GM12873 (cell line): ENCODE results near the gene PDZRN3.

Source experiments
- TF ChIP-seq, protein P1 (sequence below): IDR thresholded peaks from 2 replicates; pipeline ENCODE4 v1.5.1; 2012; ENCODE audit warnings: low read depth, mild to moderate bottlenecking, moderate library complexity, low read length, control low read depth; ENCODE audit not compliant: insufficient read depth; ENCODE audit errors: missing control alignments

The PDZRN3 gene

DNA sequence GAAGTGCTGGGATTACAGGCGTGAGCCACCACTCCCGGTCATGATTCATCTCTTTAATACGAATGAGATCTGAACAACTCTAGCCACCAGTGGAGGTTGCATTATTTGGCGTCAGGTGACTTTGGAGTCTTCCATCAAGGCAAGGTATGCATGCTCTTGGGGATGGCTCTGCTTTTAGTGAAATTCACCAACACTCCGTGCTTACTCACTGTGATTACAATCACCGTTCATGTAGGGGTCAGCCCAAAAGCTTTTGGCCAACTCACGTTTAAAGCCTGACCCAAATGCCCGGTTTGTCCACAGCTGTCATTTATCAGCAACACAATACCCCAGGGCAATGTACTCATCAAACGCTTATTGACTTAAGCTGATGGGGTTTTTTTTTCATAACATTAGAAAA lies 155.4 kb downstream of the PDZRN3 start:
- TF ChIP-seq, protein P1, sequence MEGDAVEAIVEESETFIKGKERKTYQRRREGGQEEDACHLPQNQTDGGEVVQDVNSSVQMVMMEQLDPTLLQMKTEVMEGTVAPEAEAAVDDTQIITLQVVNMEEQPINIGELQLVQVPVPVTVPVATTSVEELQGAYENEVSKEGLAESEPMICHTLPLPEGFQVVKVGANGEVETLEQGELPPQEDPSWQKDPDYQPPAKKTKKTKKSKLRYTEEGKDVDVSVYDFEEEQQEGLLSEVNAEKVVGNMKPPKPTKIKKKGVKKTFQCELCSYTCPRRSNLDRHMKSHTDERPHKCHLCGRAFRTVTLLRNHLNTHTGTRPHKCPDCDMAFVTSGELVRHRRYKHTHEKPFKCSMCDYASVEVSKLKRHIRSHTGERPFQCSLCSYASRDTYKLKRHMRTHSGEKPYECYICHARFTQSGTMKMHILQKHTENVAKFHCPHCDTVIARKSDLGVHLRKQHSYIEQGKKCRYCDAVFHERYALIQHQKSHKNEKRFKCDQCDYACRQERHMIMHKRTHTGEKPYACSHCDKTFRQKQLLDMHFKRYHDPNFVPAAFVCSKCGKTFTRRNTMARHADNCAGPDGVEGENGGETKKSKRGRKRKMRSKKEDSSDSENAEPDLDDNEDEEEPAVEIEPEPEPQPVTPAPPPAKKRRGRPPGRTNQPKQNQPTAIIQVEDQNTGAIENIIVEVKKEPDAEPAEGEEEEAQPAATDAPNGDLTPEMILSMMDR, result no peak

DNA sequence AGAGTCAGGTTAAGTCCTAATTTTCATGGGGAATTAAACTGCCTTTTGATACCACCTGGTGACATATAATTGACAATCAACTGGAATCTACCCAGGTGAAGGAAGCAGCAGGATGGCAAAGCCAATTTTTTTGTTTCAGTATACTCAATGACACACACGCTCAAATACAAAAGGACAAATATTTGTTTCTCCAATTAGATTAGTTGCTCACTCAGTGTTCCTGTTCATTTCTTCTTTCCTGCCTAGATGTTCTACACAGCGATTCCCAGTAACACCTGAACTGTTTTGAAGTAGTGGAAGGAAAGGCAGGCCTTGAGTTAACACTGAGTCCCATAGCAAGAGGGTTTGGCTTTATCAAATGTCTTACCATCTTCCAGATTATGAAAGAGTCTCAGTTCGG lies 157.5 kb downstream of the PDZRN3 start:
- TF ChIP-seq, protein P1, result no peak

DNA sequence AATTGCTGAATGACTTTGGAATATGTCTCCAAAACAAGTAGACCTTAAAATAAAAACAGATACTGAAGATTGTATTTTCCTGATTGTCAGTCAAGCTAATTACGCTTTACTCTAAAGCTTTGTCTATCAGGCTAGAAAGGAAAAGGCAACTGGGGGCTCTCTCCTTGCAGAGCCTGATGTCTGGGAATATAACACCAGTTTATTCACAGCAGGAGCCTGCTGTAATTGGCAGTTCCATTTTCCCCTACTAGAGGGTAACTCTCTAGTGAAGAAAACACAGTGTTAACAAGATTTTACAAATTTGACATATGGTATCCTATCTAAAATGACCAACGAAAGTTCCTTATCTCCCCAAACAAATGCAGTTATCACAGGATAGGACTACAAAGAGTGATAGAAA lies 158.8 kb downstream of the PDZRN3 start:
- TF ChIP-seq, protein P1, result no peak

DNA sequence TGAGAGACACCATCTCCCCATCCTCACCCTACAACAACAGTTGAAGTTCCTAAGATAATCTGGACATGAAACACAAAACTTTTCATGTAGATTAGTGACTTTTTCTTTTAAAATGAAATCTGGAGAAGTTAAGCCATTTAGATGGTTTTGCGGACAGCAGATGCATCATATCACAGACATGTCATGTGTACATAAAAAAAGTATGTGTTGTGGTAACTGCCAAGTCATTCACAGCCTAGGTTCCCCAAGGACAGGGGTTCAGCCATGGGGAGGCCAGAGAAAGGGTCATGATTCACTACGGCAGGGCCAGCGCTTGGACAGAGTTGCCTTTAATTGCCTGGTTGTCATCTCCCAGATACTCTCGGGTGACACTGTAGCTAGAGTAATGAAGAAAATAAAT lies 163.2 kb downstream of the PDZRN3 start:
- TF ChIP-seq, protein P1, result no peak

DNA sequence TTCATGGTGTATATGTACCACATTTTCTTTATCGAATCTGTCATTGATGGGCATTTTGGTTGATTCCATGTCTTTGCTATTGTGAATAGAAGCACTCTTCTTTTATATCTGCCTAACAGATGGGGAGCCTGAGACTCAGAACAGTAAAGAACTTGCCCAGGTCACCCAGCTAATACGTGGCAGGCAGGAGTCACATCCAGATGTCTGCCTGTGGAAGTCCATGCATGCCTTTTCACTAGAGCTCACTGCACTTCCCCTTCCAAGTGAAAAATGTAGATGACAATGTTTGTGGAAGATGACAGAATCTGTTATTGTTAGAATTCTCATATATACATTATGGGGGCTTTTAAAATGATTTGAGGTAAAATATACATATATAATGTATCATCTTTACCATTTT lies 165.0 kb downstream of the PDZRN3 start:
- TF ChIP-seq, protein P1, result no peak

DNA sequence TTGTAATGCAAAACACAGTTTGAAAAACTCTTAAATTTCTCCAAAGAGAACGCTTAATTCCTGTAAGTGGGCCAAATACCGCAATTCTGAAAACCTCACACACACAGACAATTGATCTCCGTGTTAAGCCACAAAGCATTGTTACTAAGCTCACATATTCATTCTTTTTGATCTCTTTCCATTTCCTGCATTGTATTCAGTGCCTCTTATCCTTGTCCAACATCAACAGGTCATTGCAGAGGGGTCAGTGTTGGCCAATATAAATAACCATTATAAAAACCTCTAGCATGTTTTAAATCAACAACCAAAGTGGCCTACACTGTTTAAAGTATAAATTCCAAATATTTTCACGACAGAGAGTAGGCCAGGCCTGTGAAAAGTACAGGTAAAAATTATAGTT lies 171.1 kb downstream of the PDZRN3 start:
- TF ChIP-seq, protein P1, result no peak

DNA sequence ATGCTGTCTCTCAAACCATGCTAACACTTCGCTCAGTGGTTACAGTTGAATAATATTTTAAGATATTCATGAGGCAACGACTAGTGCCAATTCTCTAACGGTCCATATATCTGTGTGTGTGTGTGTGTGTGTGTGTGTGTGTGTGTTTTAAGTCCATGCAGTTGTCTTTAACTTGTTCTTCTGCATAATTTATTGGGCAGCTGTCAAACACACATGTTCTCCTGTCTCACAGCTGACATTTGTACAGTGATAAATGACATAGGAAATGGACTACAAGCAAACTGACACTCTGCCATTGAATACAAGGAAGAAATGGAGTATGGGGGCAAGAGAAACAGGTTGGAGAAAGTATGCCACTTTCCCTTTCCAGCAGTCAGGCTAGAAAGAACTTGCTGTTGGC lies 172.0 kb downstream of the PDZRN3 start:
- TF ChIP-seq, protein P1, result no peak
